ACHN (cell line): Measurements from ENCODE around the gene OR6T1.

Experiments used
- DNase-seq: peaks from one replicate; pipeline ENCODE4 v3.0.0-alpha.2; 2015
- in situ Hi-C: cut with HindIII; loops from 2 replicates; pipeline ENCODE4 v1.10.0; 2017; ENCODE audit warnings: low sequenced_read_pairs, low pct_ligation_motif_present, low pct_unique_long_range_greater_than_20kb

Gene OR6T1

GRCh38 chr11:123943738-123944137, at the start of gene OR6T1:
Gene OR6T1 (minus strand): TSS chr11:123943838. CDS start chr11:123943838, 0 bp downstream.
- in situ Hi-C loops: no loop called here

GRCh38 chr11:123979311-123979710, 35.7 kb upstream of the OR6T1 start:
- in situ Hi-C loops: no loop called here
- no peak for DNase-seq

More at GRCh38 chr11:123943738-123944137, at the start of gene OR6T1:
- DNase-seq: no peak

- in situ Hi-C loops: no loop called here
Measured at GRCh38 chr11:123977731-123978347, 34.2 kb upstream of the OR6T1 start, which contains the start of gene OR10S1. Gene OR10S1 (minus strand): TSS chr11:123977781. CDS start chr11:123977664, 117 bp downstream.

GRCh38 chr11:123976770-123977560, 33.3 kb upstream of the OR6T1 start:
- no peak for DNase-seq
- in situ Hi-C loops: no loop called here

More at GRCh38 chr11:123977731-123978347, 34.2 kb upstream of the OR6T1 start, which contains the start of gene OR10S1:
- DNase-seq: no peak

- no peak for DNase-seq
- in situ Hi-C loops: no loop called here
Measured at GRCh38 chr11:123973816-123974215, 30.2 kb upstream of the OR6T1 start.

GRCh38 chr11:123956752-123957151, 13.1 kb upstream of the OR6T1 start:
- DNase-seq: no peak
- in situ Hi-C loops: no loop called here

- in situ Hi-C loops: no loop called here
Measured at GRCh38 chr11:123945132-123945531, 1.5 kb upstream of the OR6T1 start.

GRCh38 chr11:123942413-123942812, 1.2 kb downstream of the OR6T1 start:
- in situ Hi-C loops: no loop called here
- DNase-seq: no peak

More at GRCh38 chr11:123945132-123945531, 1.5 kb upstream of the OR6T1 start:
- no peak for DNase-seq

- in situ Hi-C loops: no loop called here
- no peak for DNase-seq
Measured at GRCh38 chr11:123939317-123939716, 4.3 kb downstream of the OR6T1 start, which contains the start of gene OR4D5. Gene OR4D5 (plus strand): TSS chr11:123939617. CDS start chr11:123939617, 0 bp downstream.

GRCh38 chr11:123924027-123924426, 19.6 kb downstream of the OR6T1 start:
- no peak for DNase-seq
- in situ Hi-C loops: no loop called here

GRCh38 chr11:123920943-123921342, 22.7 kb downstream of the OR6T1 start:
- in situ Hi-C loops: no loop called here
- no peak for DNase-seq

GRCh38 chr11:123905826-123906225, 37.8 kb downstream of the OR6T1 start:
- in situ Hi-C loops: no loop called here
- no peak for DNase-seq

- DNase-seq: no peak
- in situ Hi-C loops: no loop called here
Measured at GRCh38 chr11:123904932-123905331, 38.7 kb downstream of the OR6T1 start.

- in situ Hi-C loops: no loop called here
- DNase-seq: no peak
Measured at GRCh38 chr11:123903932-123904331, 39.7 kb downstream of the OR6T1 start.

GRCh38 chr11:123901867-123902266, 41.8 kb downstream of the OR6T1 start, which contains the start of gene OR8D4:
Gene OR8D4 (plus strand): TSS chr11:123902167. CDS start chr11:123906432, 4,265 bp downstream.
- in situ Hi-C loops: no loop called here

GRCh38 chr11:123899792-123900191, 43.8 kb downstream of the OR6T1 start:
- in situ Hi-C loops: no loop called here
- no peak for DNase-seq

More at GRCh38 chr11:123901867-123902266, 41.8 kb downstream of the OR6T1 start, which contains the start of gene OR8D4:
- DNase-seq: no peak
